Neural progenitor cell (in vitro differentiated cells): ENCODE data around the gene IL21. TPM values are rescaled to one million over a fixed set of nuclear protein-coding genes. Genes with fewer than 3 reads are reported as not detected.

ENCODE experiments used
- DNase-seq: peaks from one replicate; pipeline ENCODE4 v3.0.0-alpha.2; 2016; ENCODE audit warnings: low spot score
- H2AFZ ChIP-seq: fragments of 200-600 bp; sonication (generic); replicated peaks from 2 replicates; pipeline ENCODE4 v1.6.1; 2016; ENCODE audit warnings: antibody characterized with exemption
- H3F3A ChIP-seq: fragments of 200-600 bp; sonication (generic); 2 replicates; pipeline ENCODE4 v1.6.1; 2016; ENCODE audit warnings: antibody characterized with exemption, low read depth
- H3K27ac ChIP-seq: fragments of 200-600 bp; sonication (generic); 2 replicates; pipeline ENCODE4 v1.5.1; 2016; ENCODE audit warnings: mild to moderate bottlenecking
- H3K27me3 ChIP-seq: fragments of 200-600 bp; sonication (generic); 2 replicates; pipeline ENCODE4 v1.6.1; 2016; ENCODE audit warnings: mild to moderate bottlenecking, moderate library complexity
- H3K36me3 ChIP-seq: fragments of 200-600 bp; sonication (generic); 2 replicates; pipeline ENCODE4 v1.5.1; 2016
- H3K4me1 ChIP-seq: fragments of 200-600 bp; sonication (generic); 2 replicates; pipeline ENCODE4 v1.6.1; 2016; ENCODE audit warnings: mixed run types
- H3K4me2 ChIP-seq: fragments of 200-600 bp; sonication (generic); 2 replicates; pipeline ENCODE4 v1.6.1; 2016
- H3K4me3 ChIP-seq: fragments of 200-600 bp; sonication (generic); 2 replicates; pipeline ENCODE4 v1.5.1; 2016
- H3K79me2 ChIP-seq: fragments of 200-600 bp; sonication (generic); 2 replicates; pipeline ENCODE4 v1.6.1; 2016; ENCODE audit warnings: low read depth
- H3K9ac ChIP-seq: fragments of 200-600 bp; sonication (generic); 2 replicates; pipeline ENCODE4 v1.6.1; 2016
- H3K9me3 ChIP-seq: fragments of 200-600 bp; sonication (generic); 2 replicates; pipeline ENCODE4 v1.5.1; 2016; ENCODE audit warnings: low read depth
- H4K20me1 ChIP-seq: fragments of 200-600 bp; sonication (generic); 2 replicates; pipeline ENCODE4 v1.6.1; 2016; ENCODE audit warnings: low read depth
- H3K27ac Mint-ChIP-seq: 3 replicates; pipeline ENCODE4 v1.8.0; 2021; ENCODE audit warnings: mixed read lengths
- H3K27me3 Mint-ChIP-seq: 2 replicates; pipeline ENCODE4 v1.8.0; 2022; ENCODE audit warnings: low read depth, mild to moderate bottlenecking, inconsistent platforms, moderate library complexity, mixed read lengths; ENCODE audit not compliant: insufficient read depth
- H3K36me3 Mint-ChIP-seq: 3 replicates; pipeline ENCODE4 v1.8.0; 2021; ENCODE audit warnings: mixed read lengths
- H3K4me1 Mint-ChIP-seq: 3 replicates; pipeline ENCODE4 v1.8.0; 2021; ENCODE audit warnings: mixed read lengths
- H3K4me3 Mint-ChIP-seq: 3 replicates; pipeline ENCODE4 v1.8.0; 2021; ENCODE audit warnings: mild to moderate bottlenecking, moderate library complexity, mixed read lengths
- H3K9me3 Mint-ChIP-seq: 3 replicates; pipeline ENCODE4 v1.8.0; 2020; ENCODE audit warnings: mixed read lengths
- EZH2 ChIP-seq: fragments of 200-600 bp; sonication (generic); IDR thresholded peaks from 2 replicates; pipeline ENCODE4 v1.6.1; 2017; ENCODE audit warnings: antibody characterized with exemption, mild to moderate bottlenecking, moderate library complexity
- EZH2phosphoT487 ChIP-seq: fragments of 200-600 bp; sonication (generic); IDR thresholded peaks from 2 replicates; pipeline ENCODE4 v1.6.1; 2017; ENCODE audit warnings: antibody characterized with exemption
- total RNA-seq: library from RNA; depleted of rRNA; stranded (reverse); fragments of >200 nt; gene quantifications from 2 replicates; pipeline ENCODE4 v1.2.3, GENCODE V29; 2015; ENCODE audit warnings: low replicate concordance
- TF ChIP-seq, protein P1 (sequence below): fragments of 200-600 bp; sonication (generic); IDR thresholded peaks from 2 replicates; pipeline ENCODE4 v1.5.1; 2017; ENCODE audit warnings: antibody characterized with exemption, mild to moderate bottlenecking

IL21 gene
- total RNA-seq, 1 donor from 2014 or later, result not detected

DNA sequence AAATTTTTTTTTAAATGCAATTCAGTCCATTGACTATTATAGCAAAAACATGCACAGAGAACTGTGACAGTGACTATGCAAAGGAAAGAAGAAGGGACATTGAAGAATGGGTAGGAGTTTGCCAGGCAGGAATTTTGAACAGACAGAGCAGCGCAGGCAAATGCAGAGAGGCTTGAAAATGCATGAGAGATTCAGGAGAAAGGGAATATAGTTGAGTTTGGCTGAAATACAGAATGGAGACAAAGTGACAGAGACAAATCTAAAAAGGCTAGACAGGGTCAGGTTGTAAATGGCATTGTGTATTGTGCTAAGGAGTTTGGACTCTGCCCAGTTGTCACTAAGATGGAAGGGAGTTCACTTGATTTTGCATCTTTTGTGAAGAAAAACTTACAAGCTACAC, 42.4 kb upstream of the IL21 start:
- Histone ChIP-seq H3F3A (no peaks in the 10 kb centered on the region), H3K4me3 (no peak overlapping the region), H2AFZ (no peak overlapping the region), H3K27me3 (no peaks in the 10 kb centered on the region), H3K79me2 (no peaks in the 10 kb centered on the region), H3K4me1 (no peaks in the 10 kb centered on the region), H3K27ac (no peak overlapping the region), H3K9ac (no peak overlapping the region), H3K36me3 (no peaks in the 10 kb centered on the region), H4K20me1 (no peaks in the 10 kb centered on the region), H3K4me2 (no peak overlapping the region), H3K9me3 (no peaks in the 10 kb centered on the region)
- Mint-ChIP-seq H3K27ac (no peak overlapping the region), H3K4me3 (no peak overlapping the region), H3K4me1 (no peaks in the 10 kb centered on the region), H3K27me3 (peaks cover 1% of the 10 kb centered on the region), H3K36me3 (no peaks in the 10 kb centered on the region), H3K9me3 (no peaks in the 10 kb centered on the region)
- TF ChIP-seq EZH2phosphoT487, result no peak
- TF ChIP-seq, protein P1, sequence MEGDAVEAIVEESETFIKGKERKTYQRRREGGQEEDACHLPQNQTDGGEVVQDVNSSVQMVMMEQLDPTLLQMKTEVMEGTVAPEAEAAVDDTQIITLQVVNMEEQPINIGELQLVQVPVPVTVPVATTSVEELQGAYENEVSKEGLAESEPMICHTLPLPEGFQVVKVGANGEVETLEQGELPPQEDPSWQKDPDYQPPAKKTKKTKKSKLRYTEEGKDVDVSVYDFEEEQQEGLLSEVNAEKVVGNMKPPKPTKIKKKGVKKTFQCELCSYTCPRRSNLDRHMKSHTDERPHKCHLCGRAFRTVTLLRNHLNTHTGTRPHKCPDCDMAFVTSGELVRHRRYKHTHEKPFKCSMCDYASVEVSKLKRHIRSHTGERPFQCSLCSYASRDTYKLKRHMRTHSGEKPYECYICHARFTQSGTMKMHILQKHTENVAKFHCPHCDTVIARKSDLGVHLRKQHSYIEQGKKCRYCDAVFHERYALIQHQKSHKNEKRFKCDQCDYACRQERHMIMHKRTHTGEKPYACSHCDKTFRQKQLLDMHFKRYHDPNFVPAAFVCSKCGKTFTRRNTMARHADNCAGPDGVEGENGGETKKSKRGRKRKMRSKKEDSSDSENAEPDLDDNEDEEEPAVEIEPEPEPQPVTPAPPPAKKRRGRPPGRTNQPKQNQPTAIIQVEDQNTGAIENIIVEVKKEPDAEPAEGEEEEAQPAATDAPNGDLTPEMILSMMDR, result no peak
- TF ChIP-seq EZH2, result no peak
- DNase-seq, result no peak

DNA sequence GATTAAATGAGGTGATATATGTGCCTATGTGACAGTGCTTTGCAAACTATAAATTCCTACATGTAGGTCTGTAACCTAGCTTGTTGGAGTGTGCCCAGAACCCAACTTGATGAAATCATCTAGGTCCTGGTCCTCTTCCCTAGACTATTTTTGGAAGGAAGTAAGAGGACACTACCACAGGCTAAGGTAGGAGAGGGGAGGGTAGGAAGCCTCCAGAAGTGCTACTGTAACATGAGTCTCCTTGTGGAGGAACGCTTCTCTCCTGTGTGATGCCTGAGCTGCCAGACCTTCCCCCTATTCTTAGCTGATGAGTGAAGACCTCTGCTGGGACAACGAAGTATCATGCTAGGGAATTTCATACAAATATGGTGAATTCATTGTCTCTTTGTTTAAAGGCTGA, 41.8 kb upstream of the IL21 start:
- Mint-ChIP-seq H3K4me1 (no peaks in the 10 kb centered on the region), H3K27ac (no peak overlapping the region), H3K4me3 (no peak overlapping the region), H3K9me3 (no peaks in the 10 kb centered on the region), H3K27me3 (peaks cover 2% of the 10 kb centered on the region), H3K36me3 (no peaks in the 10 kb centered on the region)
- Histone ChIP-seq H3K4me1 (no peaks in the 10 kb centered on the region), H3K36me3 (no peaks in the 10 kb centered on the region), H3K27ac (no peak overlapping the region), H3K4me3 (no peak overlapping the region), H3K9ac (no peak overlapping the region), H2AFZ (no peak overlapping the region), H3K4me2 (no peak overlapping the region), H4K20me1 (no peaks in the 10 kb centered on the region), H3K79me2 (no peaks in the 10 kb centered on the region), H3K9me3 (no peaks in the 10 kb centered on the region), H3F3A (no peaks in the 10 kb centered on the region), H3K27me3 (no peaks in the 10 kb centered on the region)
- TF ChIP-seq, protein P1, result no peak
- no peak for TF ChIP-seq EZH2
- TF ChIP-seq EZH2phosphoT487, result no peak
- no peak for DNase-seq

DNA sequence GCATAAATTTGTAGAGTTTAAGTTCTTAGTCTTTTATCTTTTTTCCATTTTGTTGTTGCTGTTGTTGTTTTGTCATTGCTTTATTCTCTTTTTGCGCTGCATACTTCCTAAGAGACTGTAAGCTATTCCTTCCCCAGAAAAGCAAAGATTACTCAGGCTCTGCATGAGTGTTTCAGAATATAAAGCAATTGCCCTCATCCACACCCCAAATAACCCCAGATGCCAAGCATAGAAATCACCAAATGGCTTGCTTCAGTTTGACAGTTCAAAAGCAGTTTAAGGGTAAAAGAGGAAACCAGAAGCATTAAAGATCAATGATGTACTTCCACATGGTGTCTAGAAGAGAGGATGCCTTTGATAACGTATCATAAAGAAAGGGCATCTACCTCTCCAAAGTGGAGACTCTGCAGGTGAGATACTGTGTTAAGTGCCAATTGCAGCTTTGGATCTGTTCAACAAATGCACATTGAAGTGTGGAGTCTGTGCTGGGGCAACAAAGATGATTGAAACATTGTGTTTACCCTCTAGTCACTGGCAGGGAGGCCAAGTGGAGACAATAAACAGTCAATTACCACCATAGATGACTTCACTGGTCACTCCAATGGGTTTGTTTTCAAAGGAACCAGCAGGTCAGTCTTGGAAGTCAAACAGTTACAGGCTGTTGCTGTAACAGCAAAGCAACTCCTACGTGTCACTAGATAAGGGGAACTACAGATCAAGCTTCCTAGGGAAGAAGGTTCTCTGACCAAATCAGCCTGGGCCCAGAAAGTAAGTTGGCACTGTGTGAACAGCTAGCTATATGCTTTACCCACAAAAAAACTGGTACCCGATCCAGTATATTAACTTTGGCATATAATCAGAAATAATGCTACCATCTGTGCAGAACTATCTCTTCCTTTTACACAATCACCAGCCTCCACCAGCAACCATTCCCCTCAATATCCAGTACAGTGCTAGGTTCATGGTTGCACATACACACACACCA, 40.6 kb upstream of the IL21 start:
- H3K4me3 Mint-ChIP-seq, result no peak overlapping the region
- Histone ChIP-seq H3F3A (no peaks in the 10 kb centered on the region), H3K9me3 (no peaks in the 10 kb centered on the region), H3K27ac (no peak overlapping the region), H3K9ac (no peak overlapping the region), H3K36me3 (no peaks in the 10 kb centered on the region), H3K4me1 (no peaks in the 10 kb centered on the region), H4K20me1 (no peaks in the 10 kb centered on the region), H3K4me2 (no peak overlapping the region), H3K27me3 (no peaks in the 10 kb centered on the region), H3K4me3 (no peak overlapping the region), H2AFZ (no peak overlapping the region), H3K79me2 (no peaks in the 10 kb centered on the region)
- H3K36me3 Mint-ChIP-seq, result no peaks in the 10 kb centered on the region
- H3K4me1 Mint-ChIP-seq, result no peaks in the 10 kb centered on the region
- H3K9me3 Mint-ChIP-seq, result peaks cover 3% of the 10 kb centered on the region
- peaks cover 2% of the 10 kb centered on the region for H3K27me3 Mint-ChIP-seq
- no peak for DNase-seq
- H3K27ac Mint-ChIP-seq, result no peak overlapping the region
- TF ChIP-seq EZH2 (no peak), EZH2phosphoT487 (no peak)
- TF ChIP-seq, protein P1, result no peak
